GM10266 (cell line): ENCODE measurements around the gene FAM200B.

Experiments
- DNase-seq: peaks from one replicate; pipeline ENCODE4 v3.0.0; 2012; ENCODE audit errors: extremely low spot score
- CTCF ChIP-seq: IDR thresholded peaks from 2 replicates; pipeline ENCODE4 v1.5.1; 2012; ENCODE audit warnings: mild to moderate bottlenecking, low read depth; ENCODE audit not compliant: control insufficient read depth, insufficient read depth; ENCODE audit errors: missing control alignments

FAM200B gene

GRCh38 chr4:15658136-15658770, 23.4 kb upstream of the FAM200B start:
- no peak for DNase-seq
- TF ChIP-seq CTCF: no peak

GRCh38 chr4:15658781-15659180, 22.8 kb upstream of the FAM200B start:
- no peak for DNase-seq
- TF ChIP-seq CTCF: no peak

GRCh38 chr4:15659768-15660570, 21.7 kb upstream of the FAM200B start:
- no peak for DNase-seq
- no peak for TF ChIP-seq CTCF

GRCh38 chr4:15665753-15666365, 15.8 kb upstream of the FAM200B start:
- no peak for DNase-seq
- no peak for TF ChIP-seq CTCF

GRCh38 chr4:15667006-15667405, 14.6 kb upstream of the FAM200B start:
- DNase-seq: no peak
- TF ChIP-seq CTCF: no peak

GRCh38 chr4:15668566-15669435, 12.8 kb upstream of the FAM200B start:
- DNase-seq: no peak
- no peak for TF ChIP-seq CTCF
